Right lobe of liver (tissue), 4 donors: ENCODE results near the gene ANXA6.

ENCODE experiments used
- CTCF ChIP-seq, 4 donors: fragments of 200-600 bp in 3 of 4; fragments of 450-650 bp in 1 of 4; IDR thresholded peaks; one replicate each; pipeline versions ENCODE4 v1.5.1 to v1.8.0; 2016 to 2022; ENCODE audit warnings: antibody characterized with exemption in 4 of 4, mild to moderate bottlenecking in 2 of 4
- POLR2A ChIP-seq: fragments of 450-650 bp; IDR thresholded peaks from one replicate; pipeline ENCODE4 v1.6.1; 2017; ENCODE audit warnings: antibody characterized with exemption, mild to moderate bottlenecking
- donor health status: DM: no; HTN: no; CAD: no.
- donor health status: DM: no; HTN: no; CAD: no.
- donor health status: DM: no; HTN: yes; CAD: no.

GRCh38 chr5:151141535-151141934, 16.0 kb downstream of the ANXA6 start:
- TF ChIP-seq CTCF (IDR thresholded peaks at IDR 0.05), result no peak
- TF ChIP-seq POLR2A, result no peak
